ENCODE results near the gene HOXC9.

The HOXC9 gene

DNA sequence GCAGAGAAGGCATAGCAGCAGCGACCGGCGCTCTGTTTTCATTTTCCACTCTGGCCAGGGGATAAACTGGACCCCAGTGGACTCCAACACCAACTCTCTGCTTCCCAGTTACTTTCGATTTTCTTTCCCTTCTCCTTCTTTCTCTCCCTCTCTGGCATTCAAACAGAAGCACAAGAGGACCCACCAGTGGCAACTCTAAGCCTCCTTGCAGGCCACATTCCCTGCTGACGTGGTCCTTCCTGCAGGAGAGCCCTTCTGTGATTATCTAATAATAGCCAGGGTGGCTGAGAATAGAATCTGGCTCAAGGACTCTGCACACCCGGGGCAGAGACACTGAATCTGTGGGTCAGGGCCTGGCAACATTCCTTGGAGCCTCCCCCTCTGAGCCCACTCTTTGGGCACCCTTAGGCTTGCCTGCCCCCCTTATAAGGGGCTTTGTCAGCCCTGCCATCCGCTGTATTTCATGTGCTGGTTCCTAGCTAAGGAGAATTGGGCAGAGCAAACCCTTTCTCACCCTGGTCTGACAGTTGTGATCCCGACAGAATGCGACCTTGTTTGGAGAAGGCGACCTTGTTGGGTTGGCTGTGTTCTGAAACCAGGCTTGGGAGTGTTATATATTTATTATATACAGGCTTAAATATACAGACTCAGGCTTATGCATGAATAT lies 20.1 kb downstream of the HOXC9 start (continued):
- TF ChIP-seq, protein P1, sequence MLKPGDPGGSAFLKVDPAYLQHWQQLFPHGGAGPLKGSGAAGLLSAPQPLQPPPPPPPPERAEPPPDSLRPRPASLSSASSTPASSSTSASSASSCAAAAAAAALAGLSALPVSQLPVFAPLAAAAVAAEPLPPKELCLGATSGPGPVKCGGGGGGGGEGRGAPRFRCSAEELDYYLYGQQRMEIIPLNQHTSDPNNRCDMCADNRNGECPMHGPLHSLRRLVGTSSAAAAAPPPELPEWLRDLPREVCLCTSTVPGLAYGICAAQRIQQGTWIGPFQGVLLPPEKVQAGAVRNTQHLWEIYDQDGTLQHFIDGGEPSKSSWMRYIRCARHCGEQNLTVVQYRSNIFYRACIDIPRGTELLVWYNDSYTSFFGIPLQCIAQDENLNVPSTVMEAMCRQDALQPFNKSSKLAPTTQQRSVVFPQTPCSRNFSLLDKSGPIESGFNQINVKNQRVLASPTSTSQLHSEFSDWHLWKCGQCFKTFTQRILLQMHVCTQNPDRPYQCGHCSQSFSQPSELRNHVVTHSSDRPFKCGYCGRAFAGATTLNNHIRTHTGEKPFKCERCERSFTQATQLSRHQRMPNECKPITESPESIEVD (tag by site-specific recombination; IDR thresholded peaks at IDR 0.05), result no peak
- TF ChIP-seq HOXA7 (CRISPR knock-in tag; IDR thresholded peaks at IDR 0.05; ENCODE audit: borderline replicate concordance), result no peak
- no peak for TF ChIP-seq ZNF610 (tag by site-specific recombination; IDR thresholded peaks at IDR 0.05; ENCODE audit: borderline replicate concordance)
- no peak for TF ChIP-seq EGR2 (tag by site-specific recombination; IDR thresholded peaks at IDR 0.05; ENCODE audit: low read depth)
- TF ChIP-seq ZSCAN23 (tag by site-specific recombination; IDR thresholded peaks at IDR 0.05), result no peak
- TF ChIP-seq, protein P2, sequence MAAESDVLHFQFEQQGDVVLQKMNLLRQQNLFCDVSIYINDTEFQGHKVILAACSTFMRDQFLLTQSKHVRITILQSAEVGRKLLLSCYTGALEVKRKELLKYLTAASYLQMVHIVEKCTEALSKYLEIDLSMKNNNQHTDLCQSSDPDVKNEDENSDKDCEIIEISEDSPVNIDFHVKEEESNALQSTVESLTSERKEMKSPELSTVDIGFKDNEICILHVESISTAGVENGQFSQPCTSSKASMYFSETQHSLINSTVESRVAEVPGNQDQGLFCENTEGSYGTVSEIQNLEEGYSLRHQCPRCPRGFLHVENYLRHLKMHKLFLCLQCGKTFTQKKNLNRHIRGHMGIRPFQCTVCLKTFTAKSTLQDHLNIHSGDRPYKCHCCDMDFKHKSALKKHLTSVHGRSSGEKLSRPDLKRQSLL (tag by site-specific recombination; IDR thresholded peaks at IDR 0.05), result 0 out of 2 replicates have a peak, but pooled peaks have one; percentile 13
- TF ChIP-seq ZBTB48 (tag by site-specific recombination; IDR thresholded peaks at IDR 0.05), result no peak
- no peak for TF ChIP-seq ZNF785 (tag by site-specific recombination; IDR thresholded peaks at IDR 0.05)
- no peak for TF ChIP-seq ZNF140 (tag by site-specific recombination; IDR thresholded peaks at IDR 0.05)
- no peak for TF ChIP-seq ZNF621 (tag by site-specific recombination; IDR thresholded peaks at IDR 0.05)
- no peak for TF ChIP-seq ZSCAN30 (tag by site-specific recombination; IDR thresholded peaks at IDR 0.05)
- TF ChIP-seq ZNF549 (tag by site-specific recombination; IDR thresholded peaks at IDR 0.05), result no peak
- TF ChIP-seq ZNF248 (tag by site-specific recombination; IDR thresholded peaks at IDR 0.05), result no peak
- no peak for TF ChIP-seq ZNF266 (tag by site-specific recombination; IDR thresholded peaks at IDR 0.05; ENCODE audit: low read depth)
- no peak for TF ChIP-seq ZIC2 (tag by site-specific recombination; IDR thresholded peaks at IDR 0.05)
- no peak for TF ChIP-seq ZNF555 (tag by site-specific recombination; conservative IDR thresholded peaks at IDR 0.05)
- TF ChIP-seq ZNF223 (tag by site-specific recombination; IDR thresholded peaks at IDR 0.05), result no peak
- no peak for TF ChIP-seq ZNF239 (tag by site-specific recombination; IDR thresholded peaks at IDR 0.05)
- TF ChIP-seq ZNF175 (tag by site-specific recombination; IDR thresholded peaks at IDR 0.05), result no peak
- TF ChIP-seq OVOL3 (tag by site-specific recombination; IDR thresholded peaks at IDR 0.05), result no peak
- TF ChIP-seq ZNF155 (tag by site-specific recombination; IDR thresholded peaks at IDR 0.05), result no peak
- TF ChIP-seq GLIS2 (tag by site-specific recombination; IDR thresholded peaks at IDR 0.05), result peak; percentile 26; the same call in 1 of the 2 replicates
- no peak for TF ChIP-seq ZNF211 (tag by site-specific recombination; IDR thresholded peaks at IDR 0.05; ENCODE audit: low read depth)
- peak; percentile 82 for TF ChIP-seq ZFP69B (tag by site-specific recombination; IDR thresholded peaks at IDR 0.05)
- no peak for TF ChIP-seq ZNF792 (tag by site-specific recombination; IDR thresholded peaks at IDR 0.05)
- no peak for TF ChIP-seq KLF10 (tag by site-specific recombination; IDR thresholded peaks at IDR 0.05)
- TF ChIP-seq ZNF701 (tag by site-specific recombination; IDR thresholded peaks at IDR 0.05), result no peak
- TF ChIP-seq ZSCAN16 (tag by site-specific recombination; IDR thresholded peaks at IDR 0.05), result no peak
- TF ChIP-seq, protein P3, sequence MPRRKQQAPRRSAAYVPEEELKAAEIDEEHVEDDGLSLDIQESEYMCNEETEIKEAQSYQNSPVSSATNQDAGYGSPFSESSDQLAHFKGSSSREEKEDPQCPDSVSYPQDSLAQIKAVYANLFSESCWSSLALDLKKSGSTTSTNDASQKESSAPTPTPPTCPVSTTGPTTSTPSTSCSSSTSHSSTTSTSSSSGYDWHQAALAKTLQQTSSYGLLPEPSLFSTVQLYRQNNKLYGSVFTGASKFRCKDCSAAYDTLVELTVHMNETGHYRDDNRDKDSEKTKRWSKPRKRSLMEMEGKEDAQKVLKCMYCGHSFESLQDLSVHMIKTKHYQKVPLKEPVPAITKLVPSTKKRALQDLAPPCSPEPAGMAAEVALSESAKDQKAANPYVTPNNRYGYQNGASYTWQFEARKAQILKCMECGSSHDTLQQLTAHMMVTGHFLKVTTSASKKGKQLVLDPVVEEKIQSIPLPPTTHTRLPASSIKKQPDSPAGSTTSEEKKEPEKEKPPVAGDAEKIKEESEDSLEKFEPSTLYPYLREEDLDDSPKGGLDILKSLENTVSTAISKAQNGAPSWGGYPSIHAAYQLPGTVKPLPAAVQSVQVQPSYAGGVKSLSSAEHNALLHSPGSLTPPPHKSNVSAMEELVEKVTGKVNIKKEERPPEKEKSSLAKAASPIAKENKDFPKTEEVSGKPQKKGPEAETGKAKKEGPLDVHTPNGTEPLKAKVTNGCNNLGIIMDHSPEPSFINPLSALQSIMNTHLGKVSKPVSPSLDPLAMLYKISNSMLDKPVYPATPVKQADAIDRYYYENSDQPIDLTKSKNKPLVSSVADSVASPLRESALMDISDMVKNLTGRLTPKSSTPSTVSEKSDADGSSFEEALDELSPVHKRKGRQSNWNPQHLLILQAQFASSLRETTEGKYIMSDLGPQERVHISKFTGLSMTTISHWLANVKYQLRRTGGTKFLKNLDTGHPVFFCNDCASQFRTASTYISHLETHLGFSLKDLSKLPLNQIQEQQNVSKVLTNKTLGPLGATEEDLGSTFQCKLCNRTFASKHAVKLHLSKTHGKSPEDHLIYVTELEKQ (tag by site-specific recombination; IDR thresholded peaks at IDR 0.05; ENCODE audit: borderline replicate concordance), result no peak
- peak; percentile 78 for TF ChIP-seq OSR2 (tag by site-specific recombination; IDR thresholded peaks at IDR 0.05)
- no peak for TF ChIP-seq KLF1 (tag by site-specific recombination; IDR thresholded peaks at IDR 0.05)
- TF ChIP-seq TCF7L2 (IDR thresholded peaks at IDR 0.05; ENCODE audit: borderline replicate concordance, low read depth, low read length), result no peak
- no peak for TF ChIP-seq ZNF174 (tag by site-specific recombination; IDR thresholded peaks at IDR 0.05)
- TF ChIP-seq ZNF600 (tag by site-specific recombination; IDR thresholded peaks at IDR 0.05), result peak; percentile 68
- no peak for TF ChIP-seq WT1 (tag by site-specific recombination; IDR thresholded peaks at IDR 0.05)
- TF ChIP-seq, protein P4, sequence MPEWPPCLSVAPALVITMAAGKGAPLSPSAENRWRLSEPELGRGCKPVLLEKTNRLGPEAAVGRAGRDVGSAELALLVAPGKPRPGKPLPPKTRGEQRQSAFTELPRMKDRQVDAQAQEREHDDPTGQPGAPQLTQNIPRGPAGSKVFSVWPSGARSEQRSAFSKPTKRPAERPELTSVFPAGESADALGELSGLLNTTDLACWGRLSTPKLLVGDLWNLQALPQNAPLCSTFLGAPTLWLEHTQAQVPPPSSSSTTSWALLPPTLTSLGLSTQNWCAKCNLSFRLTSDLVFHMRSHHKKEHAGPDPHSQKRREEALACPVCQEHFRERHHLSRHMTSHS (tag by site-specific recombination; IDR thresholded peaks at IDR 0.05), result no peak

Measured in HEK293 (cell line).